DMS53 treated with DMSO at 0.1 percent for 48 hours (cell line): Measurements from ENCODE around the gene NHERF1.

Experiments used
- DNase-seq: peaks from one replicate; lab custom pipeline; 2025; ENCODE audit not compliant: unreplicated experiment; lab: John Stamatoyannopoulos, UW

The NHERF1 gene

DNA sequence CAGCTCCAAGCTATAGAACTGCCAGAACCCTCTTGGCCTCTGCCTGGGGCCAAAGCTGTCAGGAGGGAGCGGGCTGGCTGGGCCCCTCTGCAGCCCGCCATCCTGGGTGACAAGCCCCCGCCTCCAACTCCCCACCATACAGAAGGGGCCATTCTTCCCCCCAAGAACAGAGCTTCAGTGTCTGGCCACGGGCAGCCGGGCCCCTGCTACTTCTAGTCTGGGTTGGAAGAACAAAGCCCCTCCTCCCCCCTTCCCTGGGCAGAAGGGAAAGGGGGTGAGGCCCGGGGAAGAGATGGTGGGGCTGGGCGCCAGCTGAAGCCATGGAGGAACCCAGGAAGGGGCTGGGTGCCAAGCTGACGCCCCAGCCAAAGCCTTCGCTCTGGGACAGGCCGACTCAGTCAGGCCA lies 18.7 kb downstream of the NHERF1 start:
- DNase-seq: no peak

DNA sequence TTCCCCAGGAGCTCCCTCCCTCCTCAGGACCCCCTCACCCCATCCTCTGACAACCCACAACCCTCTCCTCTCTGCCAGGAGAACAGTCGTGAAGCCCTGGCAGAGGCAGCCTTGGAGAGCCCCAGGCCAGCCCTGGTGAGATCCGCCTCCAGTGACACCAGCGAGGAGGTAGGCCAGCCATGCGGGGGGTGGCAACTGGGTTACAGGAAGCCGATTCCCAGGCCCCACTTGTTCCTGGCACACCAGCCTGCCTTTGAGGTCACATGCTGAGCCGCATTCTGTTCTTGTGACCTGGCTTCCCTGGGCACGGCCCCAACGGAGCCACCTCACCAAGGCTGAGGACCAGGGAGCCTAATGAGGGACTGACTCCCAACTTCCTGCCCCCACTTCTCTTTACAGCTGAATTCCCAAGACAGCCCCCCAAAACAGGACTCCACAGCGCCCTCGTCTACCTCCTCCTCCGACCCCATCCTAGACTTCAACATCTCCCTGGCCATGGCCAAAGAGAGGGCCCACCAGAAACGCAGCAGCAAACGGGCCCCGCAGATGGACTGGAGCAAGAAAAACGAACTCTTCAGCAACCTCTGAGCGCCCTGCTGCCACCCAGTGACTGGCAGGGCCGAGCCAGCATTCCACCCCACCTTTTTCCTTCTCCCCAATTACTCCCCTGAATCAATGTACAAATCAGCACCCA lies 19.8 kb downstream of the NHERF1 start:
- DNase-seq: no peak

DNA sequence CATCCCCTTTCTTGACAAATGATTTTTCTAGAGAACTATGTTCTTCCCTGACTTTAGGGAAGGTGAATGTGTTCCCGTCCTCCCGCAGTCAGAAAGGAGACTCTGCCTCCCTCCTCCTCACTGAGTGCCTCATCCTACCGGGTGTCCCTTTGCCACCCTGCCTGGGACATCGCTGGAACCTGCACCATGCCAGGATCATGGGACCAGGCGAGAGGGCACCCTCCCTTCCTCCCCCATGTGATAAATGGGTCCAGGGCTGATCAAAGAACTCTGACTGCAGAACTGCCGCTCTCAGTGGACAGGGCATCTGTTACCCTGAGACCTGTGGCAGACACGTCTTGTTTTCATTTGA lies 20.3 kb downstream of the NHERF1 start:
- no peak for DNase-seq

DNA sequence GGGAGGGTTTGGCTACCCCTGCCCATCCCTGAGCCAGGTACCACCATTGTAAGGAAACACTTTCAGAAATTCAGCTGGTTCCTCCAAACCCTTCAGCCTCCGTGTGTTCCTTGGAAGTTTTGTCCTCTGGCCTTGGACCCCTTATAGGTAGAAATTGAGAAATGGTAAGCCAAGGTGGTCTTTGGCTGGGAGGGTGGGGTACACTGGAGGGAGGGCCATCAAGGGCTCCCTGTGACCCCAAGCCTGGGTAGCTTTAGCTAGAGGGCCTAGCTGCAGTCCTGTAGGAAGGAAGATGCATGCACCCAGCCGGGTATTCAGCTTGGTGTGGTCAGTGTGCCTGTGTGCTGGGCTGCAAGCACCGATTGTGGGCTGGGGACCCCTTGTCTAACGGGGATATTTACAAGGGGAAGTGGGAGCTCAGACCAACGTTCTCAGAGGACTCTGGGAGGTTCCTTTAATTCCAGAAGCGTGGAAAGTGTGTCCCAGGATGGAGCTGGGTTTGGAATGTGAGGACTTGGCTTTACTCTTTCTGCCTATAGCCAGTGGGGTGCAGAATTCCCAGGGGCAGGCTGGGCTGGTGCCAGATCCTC lies 20.9 kb downstream of the NHERF1 start:
- no peak for DNase-seq

DNA sequence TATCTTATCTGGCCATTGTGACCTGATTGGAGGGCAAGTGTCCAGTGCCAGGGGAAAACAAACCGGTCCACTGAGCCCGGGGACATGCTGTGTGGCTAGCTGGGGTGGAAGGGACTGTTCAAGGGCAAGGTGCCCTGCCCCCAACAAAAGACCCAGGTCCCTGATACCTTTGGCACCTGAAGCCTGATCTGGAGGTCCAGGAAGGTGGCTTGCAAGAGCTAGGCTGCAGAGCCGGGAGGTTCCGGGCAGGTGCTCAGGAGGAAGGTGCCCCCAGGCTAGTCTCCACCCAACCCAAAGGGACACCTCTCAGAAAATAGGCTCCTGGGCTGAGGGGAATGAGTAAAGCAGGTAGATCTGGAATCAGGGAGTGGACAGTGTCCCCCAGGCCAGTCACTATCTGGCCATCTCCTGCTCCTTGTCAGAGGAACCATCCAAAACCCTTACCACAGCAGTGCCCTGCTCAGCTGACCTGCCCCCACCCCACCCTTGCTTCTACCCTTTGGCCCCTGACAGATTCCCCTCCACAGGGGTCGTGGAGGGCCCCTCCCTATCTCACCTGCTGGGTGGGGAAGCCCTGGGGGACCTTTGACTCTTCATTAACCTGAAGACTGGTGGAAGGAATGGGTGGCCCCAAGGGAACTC lies 21.5 kb downstream of the NHERF1 start:
- no peak for DNase-seq

DNA sequence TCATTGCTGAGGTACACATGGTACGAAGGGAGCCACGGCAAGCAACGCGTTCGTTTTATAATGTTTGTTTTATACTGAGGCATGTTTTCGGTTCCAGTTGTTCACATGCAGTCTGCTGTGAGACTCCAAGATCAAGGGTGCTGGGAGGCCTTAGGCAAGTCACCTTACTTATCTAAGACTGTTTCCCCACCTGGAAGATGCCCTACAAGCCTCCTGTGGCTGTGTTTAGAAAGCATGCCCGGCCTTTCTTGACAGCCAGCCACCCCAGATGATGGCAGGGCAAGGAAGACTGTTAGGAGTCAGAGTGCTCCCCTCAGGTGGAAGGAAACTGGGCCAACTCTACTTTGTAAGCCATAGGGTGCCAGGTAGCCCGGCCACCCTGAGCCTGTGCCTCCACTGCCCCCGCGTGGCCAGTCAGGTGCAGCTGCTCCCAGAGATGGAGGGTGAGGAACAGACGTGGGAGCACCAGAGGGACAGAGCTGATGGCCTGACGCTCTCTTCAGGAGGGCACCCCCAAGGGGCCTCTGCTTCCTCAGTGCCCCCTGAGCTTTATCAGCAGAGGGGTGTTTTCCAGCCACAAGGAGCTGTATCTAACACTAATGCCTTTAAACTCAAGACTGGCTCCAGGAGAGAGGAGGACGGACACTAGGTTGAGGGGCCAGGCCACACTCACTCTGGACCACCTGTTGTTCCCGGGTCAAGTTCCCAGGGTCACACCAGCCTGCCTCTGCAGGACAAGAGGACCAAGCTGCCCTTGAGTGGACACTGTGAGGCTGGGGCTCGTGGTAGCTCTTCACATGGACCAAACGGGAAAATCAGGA lies 22.3 kb downstream of the NHERF1 start:
- DNase-seq: peak; percentile 63

DNA sequence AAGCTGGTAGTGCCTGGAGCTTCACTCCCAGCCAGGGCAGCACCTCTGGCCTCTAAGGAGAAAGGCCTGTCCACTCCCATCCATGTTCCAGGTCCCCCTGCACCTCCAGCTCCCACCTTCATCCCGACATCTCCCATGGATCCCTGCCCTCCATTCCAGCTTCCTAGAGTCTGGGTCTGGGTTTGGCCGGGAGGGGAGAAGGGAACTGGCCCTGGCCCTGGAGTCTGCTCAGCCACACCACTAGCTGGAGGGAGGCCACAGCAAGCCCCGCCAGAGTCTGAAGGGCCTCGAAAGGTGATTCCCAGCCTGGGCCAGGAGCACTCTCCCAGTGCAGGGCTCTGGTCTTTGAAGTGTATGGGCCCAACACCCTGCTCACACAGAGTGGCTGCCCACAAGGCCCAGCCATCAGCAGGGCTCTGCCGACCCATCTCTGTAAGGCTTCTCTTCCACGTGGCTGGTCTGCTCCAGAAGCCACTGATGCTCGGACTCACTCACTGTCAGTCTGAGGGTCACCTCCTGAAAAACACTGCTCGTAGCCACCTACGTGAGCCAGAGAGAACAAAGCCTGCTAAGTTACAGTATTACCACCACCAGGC lies 23.0 kb downstream of the NHERF1 start:
- no peak for DNase-seq

DNA sequence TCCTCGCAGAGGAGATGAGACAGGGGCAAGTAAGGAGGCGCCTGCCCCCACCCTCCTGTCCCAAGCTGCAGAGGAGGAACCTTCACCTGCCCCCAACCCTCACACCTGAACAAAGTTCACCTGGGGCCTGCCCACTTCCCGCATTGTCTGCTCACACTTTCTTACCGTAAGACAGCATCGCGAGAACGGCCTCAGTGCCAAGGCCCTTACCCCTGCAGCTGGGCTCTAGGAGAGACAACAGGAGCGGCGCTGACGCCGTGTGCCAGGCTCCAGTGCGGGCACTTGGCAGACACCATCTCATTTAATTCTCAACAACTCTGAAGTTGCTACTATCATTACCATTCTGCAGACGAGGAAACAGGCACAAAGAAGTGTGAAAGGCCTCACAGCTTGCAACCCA lies 23.6 kb downstream of the NHERF1 start:
- no peak for DNase-seq

DNA sequence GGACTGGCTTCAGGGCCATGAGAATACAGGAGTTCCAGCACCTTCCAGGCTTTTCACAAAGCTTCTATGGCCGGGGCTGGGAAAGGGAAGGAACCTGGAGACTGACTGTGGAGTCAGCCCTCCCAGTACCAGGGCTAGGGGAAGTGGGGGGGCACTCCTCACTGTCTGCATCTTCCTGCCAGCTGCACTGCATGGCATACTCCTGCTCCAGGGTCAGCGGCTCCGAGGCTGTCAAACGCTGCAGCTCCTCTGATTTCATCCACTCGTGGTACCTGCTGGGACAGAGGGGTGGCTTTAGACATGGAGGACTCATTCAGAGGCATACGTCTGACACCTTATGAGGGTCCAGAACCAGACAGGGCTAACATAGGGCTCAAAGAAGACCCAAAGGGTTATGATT lies 25.0 kb downstream of the NHERF1 start:
- no peak for DNase-seq

DNA sequence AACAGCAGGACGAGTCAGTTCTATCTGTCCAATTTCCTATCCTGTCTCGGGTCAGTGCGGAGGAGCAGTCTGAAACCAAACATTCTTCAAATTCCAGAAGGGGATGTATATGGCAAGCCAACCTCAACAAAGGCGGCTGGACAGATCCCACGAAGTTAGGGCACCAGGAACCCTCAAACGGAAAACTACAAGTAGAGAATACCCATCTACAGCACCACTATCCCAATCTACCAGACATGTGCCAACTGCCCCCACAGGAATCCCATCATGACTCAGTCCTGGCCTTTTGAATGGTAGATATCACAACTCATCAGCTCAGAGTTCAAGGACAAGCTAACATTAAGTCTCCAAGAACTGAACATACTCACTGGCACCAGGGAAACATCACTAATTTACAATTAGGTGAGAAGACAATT lies 25.5 kb downstream of the NHERF1 start:
- no peak for DNase-seq

DNA sequence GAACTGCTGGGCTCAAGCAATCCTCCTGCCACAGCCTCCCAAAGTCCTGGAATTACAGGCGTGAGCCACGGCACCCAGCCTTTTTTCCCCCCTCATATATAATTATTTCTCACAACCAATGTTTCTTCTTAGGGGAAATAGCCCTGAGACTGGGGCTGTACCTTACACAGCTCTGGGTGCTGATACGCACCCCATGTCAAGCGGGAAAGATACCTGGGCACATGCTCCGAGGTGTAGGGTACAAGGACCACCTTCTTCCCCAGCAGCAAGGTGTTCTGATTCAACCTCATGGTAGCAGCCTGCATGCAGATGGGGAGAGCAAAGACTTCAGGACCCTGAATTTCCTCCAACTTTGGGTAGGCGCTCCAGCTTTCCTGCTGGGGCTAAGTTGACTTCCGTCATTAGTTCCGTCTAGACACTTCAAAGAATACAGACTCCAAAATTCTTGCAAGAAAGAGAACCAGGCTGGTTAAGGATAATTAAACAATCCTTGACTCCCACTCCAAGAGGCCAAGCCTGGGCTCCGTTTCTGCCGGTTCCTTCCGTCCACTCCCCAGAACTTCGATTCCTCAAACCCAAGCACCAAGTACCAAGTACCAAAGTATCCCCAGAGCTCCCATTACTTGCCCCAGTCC lies 27.1 kb downstream of the NHERF1 start:
- no peak for DNase-seq

DNA sequence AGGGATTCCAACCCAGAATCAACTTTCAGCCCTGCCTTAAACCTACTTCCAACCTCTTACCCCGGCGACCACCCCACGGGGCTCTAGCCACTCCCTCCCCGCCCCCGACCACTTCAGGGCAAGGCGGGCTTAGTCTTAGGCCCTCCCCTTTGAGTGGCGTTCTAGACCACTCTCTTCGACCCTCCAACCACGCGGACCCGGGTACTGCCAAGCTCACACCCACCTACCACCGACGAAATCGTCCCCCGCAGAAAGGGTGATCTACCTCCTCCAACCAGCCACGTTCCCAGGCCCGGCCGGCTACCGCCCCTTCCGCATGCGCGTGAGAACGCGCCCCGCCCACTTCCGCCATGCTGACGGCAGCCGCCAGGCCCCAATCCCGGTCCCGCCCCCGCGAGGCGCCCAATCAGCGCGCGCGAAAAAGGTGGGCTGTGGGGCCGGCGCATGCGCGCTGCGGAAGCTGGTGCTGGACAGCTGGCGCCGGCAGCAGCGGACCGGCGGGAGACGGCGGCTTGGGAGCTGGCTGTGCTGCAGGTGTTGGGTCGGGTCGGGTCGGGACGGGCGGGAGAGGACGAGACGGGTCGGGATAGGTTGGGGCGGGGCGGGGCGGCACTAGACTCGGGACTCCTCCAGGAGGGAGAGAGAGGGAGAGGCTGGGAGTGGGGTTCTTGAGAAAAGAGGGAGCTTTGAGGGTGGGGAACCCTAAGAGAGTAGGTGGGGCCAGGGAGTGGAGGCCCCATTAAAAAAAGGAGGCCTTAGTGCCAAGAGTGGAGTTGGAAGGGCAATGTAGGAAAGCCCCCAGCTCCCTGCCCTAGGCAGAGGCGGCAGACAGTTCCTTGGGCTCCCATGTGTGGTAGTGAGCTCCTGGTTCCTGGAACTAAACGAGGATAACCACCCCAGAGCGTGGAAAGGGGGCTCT lies 27.9 kb downstream of the NHERF1 start, which contains the start of gene NAT9:
Gene NAT9 (minus strand): TSS at position 302 of the 919 bp plus-strand sequence. CDS start 647 bp downstream, outside the sequence.
- peak; percentile 87 for DNase-seq

DNA sequence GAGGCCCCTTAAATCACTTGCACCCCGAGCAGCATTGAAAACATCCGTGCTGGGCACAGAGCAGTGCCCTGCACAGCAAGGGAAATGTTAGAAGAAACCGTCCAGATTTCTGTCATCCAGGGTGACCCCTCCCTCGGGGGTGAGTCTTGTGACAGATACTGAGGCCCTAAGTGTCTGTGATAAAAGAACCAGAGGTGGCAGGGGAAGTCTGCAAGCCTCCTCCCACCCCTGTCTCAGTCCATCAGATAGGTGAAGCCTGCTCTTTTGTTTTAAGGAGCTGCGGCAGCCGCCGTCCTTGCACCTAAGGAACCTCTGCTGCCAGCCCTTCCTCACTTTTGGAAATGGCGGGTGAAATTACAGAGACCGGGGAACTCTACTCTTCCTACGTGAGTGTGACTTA lies 28.6 kb downstream of the NHERF1 start:
- no peak for DNase-seq

DNA sequence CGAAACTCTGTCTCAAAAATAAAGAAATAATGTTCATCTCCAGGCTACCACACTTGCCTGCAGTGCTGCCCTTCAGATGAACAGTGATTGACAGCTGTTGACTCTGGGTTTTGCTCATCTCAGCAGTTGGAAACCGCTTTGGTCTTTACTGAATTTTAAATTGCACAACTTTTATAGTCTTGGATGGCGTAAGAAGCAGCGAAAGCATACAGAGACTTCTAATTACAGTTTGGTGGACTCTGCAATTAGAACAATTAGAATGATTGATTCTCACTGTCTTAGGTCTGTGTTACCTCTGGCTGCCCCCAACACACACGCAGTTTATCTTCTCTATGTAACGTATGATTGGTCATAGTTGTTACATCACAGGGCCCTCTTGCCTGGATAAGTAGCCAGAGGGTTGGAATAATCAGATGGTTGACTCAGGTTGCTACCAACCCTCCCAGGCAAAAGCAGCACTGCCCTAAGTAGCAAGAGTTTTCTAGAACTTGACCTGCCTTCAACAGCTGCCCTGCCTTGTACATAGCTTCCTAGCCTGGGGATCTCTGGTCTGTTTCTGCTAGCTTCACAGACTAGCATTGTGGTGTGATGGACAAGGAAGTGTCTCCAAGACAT lies 29.6 kb downstream of the NHERF1 start:
- no peak for DNase-seq

DNA sequence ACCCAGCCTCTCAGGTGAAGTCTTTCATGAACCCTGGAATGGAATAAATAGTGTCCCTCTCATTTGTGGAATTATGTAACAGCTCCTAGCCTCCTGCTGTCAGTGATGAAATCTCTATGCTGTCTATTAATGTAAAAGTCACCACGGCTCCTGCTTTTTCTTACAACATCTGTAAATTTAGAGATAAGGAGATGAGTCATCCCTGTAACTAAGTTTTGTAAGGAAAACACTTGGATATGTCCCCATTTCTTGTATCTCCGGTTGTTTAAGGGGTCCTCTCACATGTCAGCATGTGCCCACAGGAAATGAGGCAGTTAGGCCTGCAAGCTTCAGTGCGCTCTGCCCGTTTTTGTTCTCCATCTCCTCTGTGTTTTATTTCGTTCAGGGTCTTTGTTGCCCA lies 30.5 kb downstream of the NHERF1 start:
- DNase-seq: no peak

DNA sequence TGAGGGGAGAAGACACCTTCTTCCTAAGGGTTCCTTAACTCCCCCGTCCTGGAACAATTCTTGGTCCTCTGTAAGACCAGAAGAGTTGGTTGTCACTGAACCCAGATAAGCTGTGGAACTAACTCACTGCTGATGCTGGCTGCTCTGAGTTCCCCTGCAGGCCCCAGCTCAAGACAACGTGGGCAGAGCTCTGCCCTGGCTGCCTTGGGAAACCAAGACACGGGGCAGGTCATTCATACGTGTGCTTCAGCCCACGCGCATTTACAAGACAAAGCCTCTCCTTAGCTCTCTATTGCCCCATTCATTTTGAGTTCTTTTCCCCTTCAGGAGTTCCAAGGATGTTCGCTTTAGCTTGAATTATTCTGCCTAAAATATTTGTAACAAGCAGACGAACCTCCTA lies 31.1 kb downstream of the NHERF1 start:
- DNase-seq: no peak

DNA sequence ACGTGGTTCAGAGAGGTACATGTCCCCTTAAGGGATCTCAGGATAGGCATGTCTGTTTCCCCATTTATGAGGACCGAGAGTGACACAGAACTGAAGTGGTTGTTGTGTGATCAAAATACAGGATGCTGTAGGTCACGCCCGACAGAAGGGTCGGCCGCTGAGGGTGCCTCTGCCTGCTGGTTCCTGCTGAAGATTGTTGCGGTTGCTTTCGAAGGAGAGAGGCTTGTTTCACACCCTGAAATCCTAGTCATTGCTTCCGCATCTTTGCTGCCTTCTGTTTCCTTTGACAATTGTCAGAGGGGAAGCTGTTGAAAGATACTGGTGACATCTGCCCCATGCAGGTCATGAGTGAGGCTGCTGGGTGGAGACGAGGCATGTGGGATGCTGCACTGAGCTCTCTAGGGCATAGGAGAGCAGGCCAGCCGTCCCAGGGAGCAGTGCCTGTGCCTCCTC lies 31.5 kb downstream of the NHERF1 start:
- DNase-seq: no peak

DNA sequence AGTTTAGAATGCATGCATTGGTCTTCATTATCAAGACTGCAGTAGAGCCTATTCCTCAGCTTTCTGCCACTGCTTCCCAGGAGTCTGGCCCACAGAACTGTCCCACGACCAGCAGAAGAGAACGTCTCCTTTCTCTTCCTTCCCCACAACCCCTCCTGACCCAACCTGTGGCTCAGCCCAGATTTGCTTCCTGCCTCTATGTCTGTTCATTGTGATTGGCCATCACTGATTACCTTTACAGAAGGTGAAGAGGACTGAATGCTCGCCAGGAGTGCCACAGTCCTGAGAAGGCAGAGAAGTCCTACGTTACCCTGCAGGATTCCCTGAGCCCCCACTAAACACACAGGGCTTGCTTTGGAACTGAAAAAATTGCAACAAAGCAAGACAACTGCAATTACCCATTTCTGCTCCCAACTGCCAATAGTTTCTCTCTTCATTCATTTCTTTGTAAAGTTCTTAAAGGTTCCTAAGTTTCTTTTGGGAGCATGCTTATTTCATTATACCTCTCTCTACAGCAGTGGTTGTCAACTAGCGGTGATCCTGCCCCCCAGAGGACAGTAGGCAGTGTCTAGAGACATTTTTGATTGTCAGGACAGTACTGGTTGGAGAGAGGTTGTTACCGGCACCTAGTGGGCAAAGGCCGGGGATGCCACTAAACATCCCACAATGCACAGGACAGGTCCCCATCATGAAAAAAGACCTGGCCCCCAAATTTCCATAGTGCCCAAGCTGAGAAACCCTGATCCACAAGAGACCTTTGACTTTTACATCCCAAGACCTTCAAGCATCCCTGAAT lies 32.2 kb downstream of the NHERF1 start:
- DNase-seq: no peak
